Endothelial cell of umbilical vein (primary cell): ENCODE measurements around the gene ADI1. TPM values are rescaled to one million over a fixed set of nuclear protein-coding genes. Genes with fewer than 3 reads are reported as not detected.
"Not testable (repeated sequence)": the region's sequence is repeated elsewhere in the genome, so short reads cannot be mapped to it uniquely, and the experiment has no call there.

ENCODE experiments used
- BruUV-seq: library from RNA; stranded (reverse); fragments of 400-500 nt; replicated peaks from 2 replicates; lab custom pipeline; 2021; lab: Mats Ljungman, UMichigan
- CTCF ChIA-PET: fragments of 300-600, 350-600 bp; sonication (Branson Sonifier 250); formaldehyde crosslinking; loops from one replicate; lab custom pipeline; 2021; ENCODE audit warnings: antibody characterized with exemption, inconsistent platforms; lab: Charles Lee
- POLR2A ChIA-PET: fragments of 300-600, 350-600 bp; sonication (Branson Sonifier 250); formaldehyde crosslinking; loops from one replicate; lab custom pipeline; 2021; ENCODE audit warnings: antibody characterized with exemption, inconsistent platforms; lab: Charles Lee
- DNase-seq: peaks from one replicate; pipeline ENCODE4 v3.0.0-alpha.2; 2011; ENCODE audit warnings: low read depth, low spot score
- FAIRE-seq: peaks from 2 replicates; lab custom pipeline; 2011; peaks lifted over from hg19 to GRCh38; lab: Jason Lieb, UNC
- H2AFZ ChIP-seq: 2 replicates; pipeline ENCODE4 v1.6.0; 2012; ENCODE audit warnings: low read depth, low read length, control low read depth, inconsistent platforms
- H3K27ac ChIP-seq: 2 replicates; pipeline ENCODE4 v1.5.1; 2011; ENCODE audit warnings: low read depth, mild to moderate bottlenecking, control low read depth, low read length, moderate library complexity; ENCODE audit not compliant: insufficient read depth
- H3K27me3 ChIP-seq, 2 experiments: 2 replicates each; pipeline versions ENCODE4 v1.6.0 to v1.6.1; 2011; ENCODE audit warnings: low read length in 2 of 2, mixed read lengths in 1 of 2; ENCODE audit not compliant: control insufficient read depth in 2 of 2, insufficient read depth in 2 of 2
- H3K36me3 ChIP-seq, 2 experiments: 2 replicates in 1 of 2; 3 replicates in 1 of 2; pipeline ENCODE4 v1.5.1; 2011; ENCODE audit warnings: low read length in 2 of 2, mild to moderate bottlenecking in 1 of 2, moderate library complexity in 1 of 2; ENCODE audit not compliant: control insufficient read depth in 2 of 2, insufficient read depth in 2 of 2; ENCODE audit errors: extremely low read depth in 1 of 2
- H3K4me1 ChIP-seq: 3 replicates; pipeline ENCODE4 v1.5.1; 2011; ENCODE audit warnings: mild to moderate bottlenecking, low read length; ENCODE audit not compliant: control insufficient read depth, insufficient read depth; ENCODE audit errors: extremely low read depth
- H3K4me2 ChIP-seq: 2 replicates; pipeline ENCODE4 v1.6.1; 2011; ENCODE audit warnings: low read length, control low read depth, mixed read lengths; ENCODE audit not compliant: insufficient read depth
- H3K4me3 ChIP-seq, 3 experiments: fragments of 200-600 bp in 1 of 3; sonication (generic), shearing (Covaris generic) in 1 of 3; replicated peaks in 1 of 3; 2 replicates each; pipeline ENCODE4 v1.5.1; 2011 to 2016; ENCODE audit warnings: control low read depth in 3 of 3, low read length in 3 of 3, mild to moderate bottlenecking in 2 of 3, inconsistent platforms in 1 of 3, low read depth in 1 of 3, moderate library complexity in 1 of 3; ENCODE audit not compliant: insufficient read depth in 1 of 3
- H3K79me2 ChIP-seq: 2 replicates; pipeline ENCODE4 v1.6.0; 2012; ENCODE audit warnings: low read length, inconsistent platforms; ENCODE audit not compliant: control insufficient read depth, insufficient read depth
- H3K9ac ChIP-seq: replicated peaks from 2 replicates; pipeline ENCODE3; 2011; ENCODE audit warnings: low read length, control low read depth; ENCODE audit not compliant: insufficient read depth; ENCODE audit errors: extremely low read depth
- H3K9me1 ChIP-seq: replicated peaks from 3 replicates; pipeline ENCODE4 v1.6.0; 2011; ENCODE audit warnings: mild to moderate bottlenecking, low read length; ENCODE audit not compliant: control insufficient read depth, insufficient read depth; ENCODE audit errors: extremely low read depth
- H3K9me3 ChIP-seq: replicated peaks from 2 replicates; pipeline ENCODE4 v1.5.1; 2012; ENCODE audit warnings: low read length, inconsistent platforms; ENCODE audit not compliant: control insufficient read depth, insufficient read depth
- H4K20me1 ChIP-seq: replicated peaks from 2 replicates; pipeline ENCODE3; 2011; ENCODE audit warnings: mild to moderate bottlenecking, low read length; ENCODE audit not compliant: control insufficient read depth, insufficient read depth; ENCODE audit errors: extremely low read depth
- EZH2 ChIP-seq: IDR thresholded peaks from 2 replicates; pipeline ENCODE4 v1.6.1; 2012; ENCODE audit warnings: borderline replicate concordance, low read depth, mild to moderate bottlenecking, moderate library complexity, low read length, inconsistent platforms; ENCODE audit not compliant: severe bottlenecking
- FOS ChIP-seq: IDR thresholded peaks from 2 replicates; pipeline ENCODE4 v1.6.1; 2011; ENCODE audit warnings: mild to moderate bottlenecking, low read length, moderate library complexity, borderline replicate concordance; ENCODE audit not compliant: insufficient read depth
- GATA2 ChIP-seq: IDR thresholded peaks from 2 replicates; pipeline ENCODE4 v1.7.0; 2011; ENCODE audit warnings: low read depth, mild to moderate bottlenecking, moderate library complexity, mixed read lengths, low read length; ENCODE audit not compliant: insufficient read length, insufficient read depth
- JUN ChIP-seq: IDR thresholded peaks from 2 replicates; pipeline ENCODE4 v1.6.1; 2011; ENCODE audit warnings: borderline replicate concordance, low read depth; ENCODE audit not compliant: insufficient read length, insufficient read depth
- MYC ChIP-seq: IDR thresholded peaks from one replicate; pipeline ENCODE4 v1.6.1; 2011; ENCODE audit warnings: mild to moderate bottlenecking, low read depth, low read length
- POLR2A ChIP-seq: IDR thresholded peaks from 2 replicates; pipeline ENCODE4 v1.6.1; 2012; ENCODE audit warnings: low read depth, mild to moderate bottlenecking, control low read depth, low read length
- POLR2AphosphoS5 ChIP-seq: IDR thresholded peaks from 2 replicates; pipeline ENCODE4 v1.6.1; 2012; ENCODE audit warnings: low read depth, mild to moderate bottlenecking, control low read depth, low read length, moderate library complexity; ENCODE audit not compliant: insufficient read depth
- dilution Hi-C: fragments of 300-500 bp; cut with MboI; formaldehyde crosslinking; loops from one replicate; pipeline ENCODE4 v1.15.0; 2019; ENCODE audit warnings: low sequenced_read_pairs; ENCODE audit not compliant: extremely low pct_ligation_motif_present
- intact Hi-C: fragments of 100-400 bp; cut with micrococcal nuclease; formaldehyde crosslinking; loops from one replicate; pipeline ENCODE4 v1.10.0; 2022
- polyA plus RNA-seq, 4 experiments: library from polyadenylated mRNA; depleted of rRNA in 3 of 4; stranded (reverse) in 3 of 4; unstranded in 1 of 4; fragments of >200 nt; gene quantifications; 2 replicates each; pipeline versions ENCODE4 v1.2.1 to v1.2.3, GENCODE V29; 2011 to 2012; ENCODE audit warnings: missing spikeins in 1 of 4
- total RNA-seq: library from RNA; stranded (reverse); gene quantifications from 2 replicates; pipeline ENCODE4 v1.2.3, GENCODE V29; 2021
- TF ChIP-seq, protein P1 (sequence below), 2 donors: IDR thresholded peaks; 1 replicate in 1 of 2; 2 replicates in 1 of 2; pipeline ENCODE4 v1.5.1; 2011; ENCODE audit warnings: low read length in 2 of 2, mild to moderate bottlenecking in 2 of 2, moderate library complexity in 2 of 2, control low read depth in 1 of 2, inconsistent platforms in 1 of 2, low read depth in 1 of 2; ENCODE audit not compliant: insufficient read depth in 1 of 2; ENCODE audit errors: extremely low read depth in 1 of 2
- TF ChIP-seq, protein P2 (sequence below): IDR thresholded peaks from 2 replicates; pipeline ENCODE4 v1.6.1; 2011; ENCODE audit not compliant: insufficient read depth, insufficient read length

Gene ADI1
- total and polyA plus RNA-seq, 2 donors (not counting 3 experiments of a cell fraction or from before 2014, with no cell fraction given) = 38.6 to 49.7 TPM

DNA sequence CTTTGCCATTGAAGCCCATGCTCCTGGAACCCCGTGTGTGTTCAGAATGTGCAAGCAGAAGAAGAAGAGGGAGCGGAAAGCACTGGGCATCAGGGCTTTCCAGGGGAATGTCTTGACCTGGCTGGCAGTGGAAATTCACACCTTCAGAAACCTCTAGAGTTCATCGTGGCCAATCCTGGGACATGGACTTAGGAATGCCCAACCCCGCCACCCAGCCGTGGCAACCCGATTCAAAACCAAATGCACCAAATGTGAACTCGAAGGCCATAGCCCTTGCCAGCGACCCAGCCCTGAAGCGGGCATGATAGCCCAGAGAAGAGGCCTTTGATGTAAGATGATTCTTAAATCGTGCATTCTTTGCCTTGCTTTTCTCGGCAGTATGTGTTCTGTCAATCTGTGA is 69.4 kb downstream of the ADI1 start:
- peaks cover 12% of the 10 kb centered on the region for H3K4me1 ChIP-seq
- H3K36me3 ChIP-seq = peaks cover 6% of the 10 kb centered on the region in 2 experiments
- no peak for DNase-seq
- no peak overlapping the region for H3K27ac ChIP-seq
- no peaks in the 10 kb centered on the region for H3K79me2 ChIP-seq
- intact Hi-C loops = no loop called here
- H3K4me3 ChIP-seq = no peak overlapping the region
- H3K9me1 ChIP-seq = no peaks in the 10 kb centered on the region
- no peak overlapping the region for H3K9ac ChIP-seq
- H4K20me1 ChIP-seq = no peaks in the 10 kb centered on the region
- H3K4me2 ChIP-seq = no peak overlapping the region
- POLR2A ChIA-PET = no interaction called here
- dilution Hi-C loops = no loop called here
- no peaks in the 10 kb centered on the region for H3K27me3 ChIP-seq
- no peak overlapping the region for H2AFZ ChIP-seq
- no peaks in the 10 kb centered on the region for H3K9me3 ChIP-seq
- TF ChIP-seq GATA2 = no peak
- CTCF ChIA-PET = interaction anchor here (0.9 kb wide), 2 partner anchors 25 to 202 kb away, joined by 3 read pairs; no protein-coding TSS in a partner anchor
- no peak for FAIRE-seq
- no TSS peak for BruUV-seq

DNA sequence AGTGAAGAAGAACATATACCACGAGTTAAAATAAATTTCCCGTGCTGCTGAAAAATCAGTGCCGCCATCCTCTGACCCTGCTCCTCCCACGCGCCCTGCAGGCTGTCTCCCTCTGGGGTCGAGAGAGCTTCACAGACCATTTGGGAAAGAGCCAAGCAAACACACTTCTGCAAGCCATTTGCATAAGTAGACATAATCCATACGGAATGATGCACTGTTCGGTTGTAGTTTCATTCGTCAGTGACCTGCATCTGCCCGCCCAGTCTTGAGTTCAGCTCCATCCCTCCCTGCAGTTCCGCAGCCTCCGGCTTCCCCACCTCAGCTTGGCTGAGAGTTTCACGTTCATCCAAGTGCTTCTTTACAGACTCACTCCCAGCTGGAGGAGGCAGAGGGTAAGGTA is 70.2 kb downstream of the ADI1 start:
- no peak for DNase-seq

DNA sequence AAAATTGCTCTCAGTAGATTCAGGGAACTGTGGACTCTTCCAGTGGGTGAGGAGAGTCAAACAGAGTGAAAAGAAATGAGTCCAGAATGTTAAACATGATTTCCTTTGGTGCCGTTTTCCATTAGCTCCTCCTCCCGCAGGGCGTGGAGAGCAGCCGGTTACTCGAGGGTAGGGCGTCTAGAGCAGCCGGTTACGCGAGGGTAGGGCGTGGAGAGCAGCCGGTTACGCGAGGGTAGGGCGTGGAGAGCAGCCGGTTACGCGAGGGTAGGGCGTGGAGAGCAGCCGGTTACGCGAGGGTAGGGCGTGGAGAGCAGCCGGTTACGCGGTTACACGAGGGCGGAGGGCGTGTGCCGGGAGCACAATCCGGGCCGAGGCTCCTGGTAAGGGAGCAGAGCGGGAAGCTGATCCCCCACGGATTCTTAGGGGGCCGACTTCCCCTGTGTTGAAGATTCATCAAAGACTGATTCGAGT is 70.9 kb downstream of the ADI1 start:
- BruUV-seq, H3K27me3 ChIP-seq, H3K9ac ChIP-seq, H4K20me1 ChIP-seq, H2AFZ ChIP-seq, DNase-seq, dilution Hi-C loops, H3K27ac ChIP-seq, intact Hi-C loops, H3K4me3 ChIP-seq, H3K9me1 ChIP-seq, POLR2A ChIA-PET, H3K9me3 ChIP-seq, H3K79me2 ChIP-seq, FAIRE-seq, H3K36me3 ChIP-seq, H3K4me2 ChIP-seq: not testable (repeated sequence)
- H3K4me1 ChIP-seq = peaks cover 11% of the 10 kb centered on the region
- CTCF ChIA-PET = interaction anchor here (1.7 kb wide), 1 partner anchor 25 kb away, joined by 11 read pairs; no protein-coding TSS in a partner anchor

More for the DNA sequence above, 70.2 kb downstream of the ADI1 start:
- no TSS peak for BruUV-seq
- no peak overlapping the region for H3K27ac ChIP-seq
- ChIA-PET POLR2A (no interaction called here), CTCF (interaction anchor here (0.9 kb wide), 1 partner anchor 203 kb away, joined by 3 read pairs; no protein-coding TSS in a partner anchor)
- H3K4me1 ChIP-seq = peaks cover 12% of the 10 kb centered on the region
- H4K20me1 ChIP-seq = no peaks in the 10 kb centered on the region
- no peaks in the 10 kb centered on the region for H3K9me3 ChIP-seq
- TF ChIP-seq MYC (no peak), EZH2 (no peak), POLR2AphosphoS5 (no peak), FOS (no peak), GATA2 (no peak), POLR2A (no peak), JUN (no peak)
- TF ChIP-seq, protein P1, sequence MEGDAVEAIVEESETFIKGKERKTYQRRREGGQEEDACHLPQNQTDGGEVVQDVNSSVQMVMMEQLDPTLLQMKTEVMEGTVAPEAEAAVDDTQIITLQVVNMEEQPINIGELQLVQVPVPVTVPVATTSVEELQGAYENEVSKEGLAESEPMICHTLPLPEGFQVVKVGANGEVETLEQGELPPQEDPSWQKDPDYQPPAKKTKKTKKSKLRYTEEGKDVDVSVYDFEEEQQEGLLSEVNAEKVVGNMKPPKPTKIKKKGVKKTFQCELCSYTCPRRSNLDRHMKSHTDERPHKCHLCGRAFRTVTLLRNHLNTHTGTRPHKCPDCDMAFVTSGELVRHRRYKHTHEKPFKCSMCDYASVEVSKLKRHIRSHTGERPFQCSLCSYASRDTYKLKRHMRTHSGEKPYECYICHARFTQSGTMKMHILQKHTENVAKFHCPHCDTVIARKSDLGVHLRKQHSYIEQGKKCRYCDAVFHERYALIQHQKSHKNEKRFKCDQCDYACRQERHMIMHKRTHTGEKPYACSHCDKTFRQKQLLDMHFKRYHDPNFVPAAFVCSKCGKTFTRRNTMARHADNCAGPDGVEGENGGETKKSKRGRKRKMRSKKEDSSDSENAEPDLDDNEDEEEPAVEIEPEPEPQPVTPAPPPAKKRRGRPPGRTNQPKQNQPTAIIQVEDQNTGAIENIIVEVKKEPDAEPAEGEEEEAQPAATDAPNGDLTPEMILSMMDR (IDR thresholded peaks at IDR 0.05; ENCODE audit: extremely low read depth in 1 of 2, insufficient read depth in 1 of 2, low read depth in 1 of 2, low read length in 2 of 2) = no peak
- TF ChIP-seq, protein P2, sequence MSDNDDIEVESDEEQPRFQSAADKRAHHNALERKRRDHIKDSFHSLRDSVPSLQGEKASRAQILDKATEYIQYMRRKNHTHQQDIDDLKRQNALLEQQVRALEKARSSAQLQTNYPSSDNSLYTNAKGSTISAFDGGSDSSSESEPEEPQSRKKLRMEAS = no peak
- no peak overlapping the region for H3K9ac ChIP-seq
- no peaks in the 10 kb centered on the region for H3K27me3 ChIP-seq
- H3K9me1 ChIP-seq = no peaks in the 10 kb centered on the region
- H3K36me3 ChIP-seq = peaks cover 6% of the 10 kb centered on the region in 2 experiments
- no peak overlapping the region for H3K4me3 ChIP-seq
- dilution Hi-C loops (no loop called here), intact Hi-C loops (no loop called here)
- H3K4me2 ChIP-seq = no peak overlapping the region
- H2AFZ ChIP-seq = no peak overlapping the region
- no peaks in the 10 kb centered on the region for H3K79me2 ChIP-seq
- FAIRE-seq = no peak
